Transverse colon (tissue), 4 donors: ENCODE data around the gene KRTAP2-4. TPM values are rescaled to one million over a fixed set of nuclear protein-coding genes. Genes with fewer than 3 reads are reported as not detected.

ENCODE experiments used
- DNase-seq: peaks from one replicate; pipeline ENCODE4 v3.0.0-alpha.2; 2019
- H3K27ac ChIP-seq, 4 donors: fragments of 200-600 bp; sonication (generic); 2 replicates each; pipeline ENCODE4 v1.5.1; 2016 to 2018; ENCODE audit warnings: inconsistent platforms in 4 of 4
- H3K27me3 ChIP-seq: fragments of 200-600 bp; sonication (generic); 2 replicates; pipeline ENCODE4 v1.5.1; 2017; ENCODE audit warnings: inconsistent platforms
- H3K36me3 ChIP-seq, 4 donors: fragments of 200-600 bp; sonication (generic); 2 replicates each; pipeline ENCODE4 v1.5.1; 2017 to 2019; ENCODE audit warnings: inconsistent platforms in 4 of 4
- H3K4me1 ChIP-seq, 4 donors: fragments of 200-600 bp; sonication (generic); 2 replicates each; pipeline ENCODE4 v1.5.1; 2017 to 2020; ENCODE audit warnings: inconsistent platforms in 4 of 4
- H3K4me3 ChIP-seq, 4 donors: fragments of 200-600 bp; sonication (generic); 1 replicate in 1 of 4; 2 replicates in 3 of 4; pipeline versions ENCODE4 v1.5.1 to v1.6.1; 2017 to 2019; ENCODE audit warnings: inconsistent platforms in 4 of 4
- H3K9me3 ChIP-seq, 2 donors: fragments of 200-600 bp; sonication (generic); 2 replicates each; pipeline ENCODE4 v1.5.1; 2017 to 2019; ENCODE audit warnings: inconsistent platforms in 2 of 2
- EP300 ChIP-seq: sonication (generic); formaldehyde crosslinking; IDR thresholded peaks from one replicate; pipeline ENCODE4 v1.6.1; 2017; ENCODE audit warnings: antibody characterized with exemption, low read depth
- POLR2A ChIP-seq: fragments of 450-650 bp; IDR thresholded peaks from one replicate; pipeline ENCODE4 v1.6.1; 2016; ENCODE audit warnings: antibody characterized with exemption, mild to moderate bottlenecking, moderate library complexity
- POLR2AphosphoS5 ChIP-seq, 3 donors: sonication (generic); formaldehyde crosslinking; IDR thresholded peaks; one replicate each; pipeline ENCODE4 v1.6.1; 2016; ENCODE audit warnings: antibody characterized with exemption in 3 of 3
- WGBS, 2 donors: methylation state at CpG; one replicate each; pipeline ENCODE4 v1.1.5; 2018; ENCODE audit warnings: low coverage in 1 of 2; 5-methylcytosine and 5-hydroxymethylcytosine counted together
- in situ Hi-C, 4 donors: fragments of 200-750 bp; cut with MboI; loops; one replicate each; pipeline versions ENCODE4 v1.15.0 to v1.15.1; 2017; ENCODE audit warnings: low sequenced_read_pairs in 3 of 4, low pct_ligation_motif_present in 1 of 4, low pct_unique_long_range_greater_than_20kb in 1 of 4
- intact Hi-C: fragments of 100-400 bp; cut with DNase I; formaldehyde crosslinking; loops from one replicate; pipeline ENCODE4 v1.15.1; 2023; ENCODE audit warnings: low total_unique reads
- total RNA-seq, 4 donors: library from RNA; depleted of rRNA; stranded (reverse); fragments of >200 nt; gene quantifications; one replicate each; pipeline ENCODE4 v1.1.0, GENCODE V29; 2016
- TF ChIP-seq, protein P1 (sequence below), 5 experiments: fragments of 200-600 bp in 3 of 5; fragments of 450-650 bp in 2 of 5; sonication (generic) in 3 of 5; IDR thresholded peaks; 1 replicate in 2 of 5; 2 replicates in 3 of 5; pipeline ENCODE4 v1.5.1; 2016 to 2017; ENCODE audit warnings: antibody characterized with exemption in 5 of 5, inconsistent platforms in 3 of 5, mild to moderate bottlenecking in 2 of 5, moderate library complexity in 1 of 5

Gene KRTAP2-4
- total RNA-seq, 4 donors from 2014 or later = not detected

DNA sequence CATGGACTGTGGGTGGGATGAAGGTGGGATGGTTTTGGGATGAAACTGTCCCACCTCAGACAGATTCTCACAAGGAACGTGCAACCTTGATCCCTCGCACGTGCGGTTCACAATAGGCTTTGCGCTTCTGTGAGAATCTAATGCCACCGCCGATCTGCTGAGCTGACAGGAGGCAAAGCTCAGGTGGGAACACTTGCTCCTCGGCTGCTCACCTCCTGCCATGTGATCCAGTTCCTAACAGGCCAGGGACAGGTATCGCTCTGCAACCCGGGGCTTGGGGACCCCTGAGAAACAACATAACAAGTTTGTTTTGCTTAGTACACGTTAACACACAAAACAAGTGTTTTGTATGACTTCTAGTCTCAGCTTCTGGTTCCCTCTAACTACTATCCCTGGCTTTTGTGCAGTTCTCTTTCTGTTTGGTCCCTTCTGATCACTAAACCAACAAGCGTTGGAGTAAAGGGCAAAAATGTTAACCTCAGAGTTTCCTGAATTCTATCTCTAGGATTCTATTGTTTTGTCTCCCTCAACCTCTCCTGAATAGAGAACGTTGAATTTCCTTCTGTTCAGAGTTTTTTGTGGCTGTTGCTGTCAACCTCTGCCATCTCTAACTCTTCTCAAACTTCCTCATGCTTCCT lies 49.0 kb downstream of the KRTAP2-4 start:
- 41 to 85% methylated on average over 2 to 13 of the region's 13 CpGs for WGBS, 2 donors
- no peak overlapping the region for H3K4me3 ChIP-seq
- H3K9me3 ChIP-seq = no peaks in the 10 kb centered on the region
- no peak for TF ChIP-seq EP300
- TF ChIP-seq, protein P1, sequence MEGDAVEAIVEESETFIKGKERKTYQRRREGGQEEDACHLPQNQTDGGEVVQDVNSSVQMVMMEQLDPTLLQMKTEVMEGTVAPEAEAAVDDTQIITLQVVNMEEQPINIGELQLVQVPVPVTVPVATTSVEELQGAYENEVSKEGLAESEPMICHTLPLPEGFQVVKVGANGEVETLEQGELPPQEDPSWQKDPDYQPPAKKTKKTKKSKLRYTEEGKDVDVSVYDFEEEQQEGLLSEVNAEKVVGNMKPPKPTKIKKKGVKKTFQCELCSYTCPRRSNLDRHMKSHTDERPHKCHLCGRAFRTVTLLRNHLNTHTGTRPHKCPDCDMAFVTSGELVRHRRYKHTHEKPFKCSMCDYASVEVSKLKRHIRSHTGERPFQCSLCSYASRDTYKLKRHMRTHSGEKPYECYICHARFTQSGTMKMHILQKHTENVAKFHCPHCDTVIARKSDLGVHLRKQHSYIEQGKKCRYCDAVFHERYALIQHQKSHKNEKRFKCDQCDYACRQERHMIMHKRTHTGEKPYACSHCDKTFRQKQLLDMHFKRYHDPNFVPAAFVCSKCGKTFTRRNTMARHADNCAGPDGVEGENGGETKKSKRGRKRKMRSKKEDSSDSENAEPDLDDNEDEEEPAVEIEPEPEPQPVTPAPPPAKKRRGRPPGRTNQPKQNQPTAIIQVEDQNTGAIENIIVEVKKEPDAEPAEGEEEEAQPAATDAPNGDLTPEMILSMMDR (IDR thresholded peaks at IDR 0.05) = no peak
- intact Hi-C loops (no loop called here), in situ Hi-C loops (no loop called here)
- no peak overlapping the region for H3K27ac ChIP-seq
- no peak for DNase-seq
- no peaks in the 10 kb centered on the region for H3K4me1 ChIP-seq
- no peaks in the 10 kb centered on the region for H3K27me3 ChIP-seq
- H3K36me3 ChIP-seq = no peaks in the 10 kb centered on the region

DNA sequence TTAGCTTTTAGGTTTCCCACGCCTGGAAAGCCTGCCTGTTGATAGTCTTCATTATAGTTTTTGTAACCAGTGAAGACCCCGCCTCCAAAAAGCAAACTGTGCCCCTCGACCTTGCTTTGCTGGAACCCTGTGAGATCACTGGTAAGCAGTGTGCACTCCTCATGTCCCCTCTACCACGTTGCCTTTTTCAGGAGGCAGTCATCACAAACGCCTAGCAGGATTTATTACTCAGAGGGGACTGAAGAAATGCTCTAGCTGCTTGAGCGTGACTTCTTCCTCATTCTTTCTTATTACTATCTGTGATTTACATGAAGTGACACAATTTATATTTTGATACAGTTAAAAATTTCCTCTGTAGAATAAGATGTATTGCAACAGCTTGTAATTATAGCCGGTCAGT lies 50.2 kb downstream of the KRTAP2-4 start:
- H3K4me3 ChIP-seq = no peak overlapping the region
- H3K4me1 ChIP-seq = no peaks in the 10 kb centered on the region
- H3K9me3 ChIP-seq = no peaks in the 10 kb centered on the region
- no peak overlapping the region for H3K27ac ChIP-seq
- no peaks in the 10 kb centered on the region for H3K27me3 ChIP-seq
- intact Hi-C loops (no loop called here), in situ Hi-C loops (no loop called here)
- no peak for DNase-seq
- TF ChIP-seq, protein P1 (IDR thresholded peaks at IDR 0.05) = no peak
- TF ChIP-seq POLR2AphosphoS5 (IDR thresholded peaks at IDR 0.05) (no peak), POLR2A (no peak), EP300 (no peak)
- 70 to 77% methylated on average over 4 to 7 of the region's 7 CpGs for WGBS, 2 donors
- no peaks in the 10 kb centered on the region for H3K36me3 ChIP-seq

Other genes with a start within 250 kb of the KRTAP2-4 start
- gene KRT10, start 243.3 kb downstream of the KRTAP2-4 start, total RNA-seq = 10 to 100 TPM in 2 of 4 donors, 1 to 10 TPM in 1, not detected in 1; 2.2 to 12.7 (median 11.7) TPM
- gene KRT12, start 198.7 kb downstream of the KRTAP2-4 start, total RNA-seq = 10 to 100 TPM in 1 of 4 donors, 1 to 10 TPM in 1, under 1 TPM in 1, not detected in 1; 0.40 to 20.0 (median 3.8) TPM
- 100 to 1,000 TPM; 207 to 797 (median 735) TPM for gene KRT20, start 180.6 kb downstream of the KRTAP2-4 start, total RNA-seq
- 1 to 10 TPM in 2 of 4 donors, not detected in 2; 1.1 to 2.5 TPM for gene KRT23, start 128.2 kb downstream of the KRTAP2-4 start, total RNA-seq
- not detected for gene KRT39, start 98.9 kb downstream of the KRTAP2-4 start, total RNA-seq
- under 1 TPM in 1 of 4 donors, not detected in 3; 0.48 TPM for gene KRT40, start 81.6 kb downstream of the KRTAP2-4 start, total RNA-seq
- gene KRTAP3-3, start 71.7 kb downstream of the KRTAP2-4 start, total RNA-seq = not detected
- not detected for gene KRTAP3-2, start 66.0 kb downstream of the KRTAP2-4 start, total RNA-seq
- not detected for gene KRTAP3-1, start 56.8 kb downstream of the KRTAP2-4 start, total RNA-seq
- gene KRTAP1-5, start 38.7 kb downstream of the KRTAP2-4 start, total RNA-seq = not detected
- not detected for gene KRTAP1-4, start 35.7 kb downstream of the KRTAP2-4 start, total RNA-seq
- gene KRTAP1-3, start 31.0 kb downstream of the KRTAP2-4 start, total RNA-seq = not detected
- not detected for gene KRTAP1-1, start 24.4 kb downstream of the KRTAP2-4 start, total RNA-seq
- not detected for gene KRTAP2-1, start 18.6 kb downstream of the KRTAP2-4 start, total RNA-seq
- not detected for gene KRTAP2-2, start 10.6 kb downstream of the KRTAP2-4 start, total RNA-seq
- gene KRTAP2-3, start 5.8 kb downstream of the KRTAP2-4 start, total RNA-seq = not detected
- gene KRTAP4-7, start 18.3 kb upstream of the KRTAP2-4 start, total RNA-seq = not detected
- not detected for gene KRTAP4-8, start 32.3 kb upstream of the KRTAP2-4 start, total RNA-seq
- gene KRTAP4-16, start 36.3 kb upstream of the KRTAP2-4 start, total RNA-seq = not detected
- not detected for gene KRTAP4-9, start 39.5 kb upstream of the KRTAP2-4 start, total RNA-seq
- gene KRTAP4-11, start 52.5 kb upstream of the KRTAP2-4 start, total RNA-seq = not detected
- gene KRTAP4-12, start 58.3 kb upstream of the KRTAP2-4 start, total RNA-seq = not detected
- not detected for gene KRTAP4-6, start 74.7 kb upstream of the KRTAP2-4 start, total RNA-seq
- not detected for gene KRTAP4-5, start 83.9 kb upstream of the KRTAP2-4 start, total RNA-seq
- gene KRTAP4-4, start 94.9 kb upstream of the KRTAP2-4 start, total RNA-seq = not detected
- gene KRTAP4-3, start 102.3 kb upstream of the KRTAP2-4 start, total RNA-seq = not detected
- not detected for gene KRTAP4-2, start 112.3 kb upstream of the KRTAP2-4 start, total RNA-seq
- gene KRTAP4-1, start 119.0 kb upstream of the KRTAP2-4 start, total RNA-seq = under 1 TPM in 1 of 4 donors, not detected in 3; 0.82 TPM
- gene KRTAP9-1, start 124.0 kb upstream of the KRTAP2-4 start, total RNA-seq = not detected
- not detected for gene KRTAP9-2, start 160.8 kb upstream of the KRTAP2-4 start, total RNA-seq
- gene KRTAP9-3, start 166.6 kb upstream of the KRTAP2-4 start, total RNA-seq = not detected
- not detected for gene KRTAP9-8, start 172.1 kb upstream of the KRTAP2-4 start, total RNA-seq
- not detected for gene KRTAP9-4, start 183.8 kb upstream of the KRTAP2-4 start, total RNA-seq
- gene KRTAP9-9, start 189.5 kb upstream of the KRTAP2-4 start, total RNA-seq = not detected
- gene KRTAP9-6, start 199.5 kb upstream of the KRTAP2-4 start, total RNA-seq = not detected
- gene KRTAP9-7, start 209.8 kb upstream of the KRTAP2-4 start, total RNA-seq = not detected
- not detected for gene KRTAP29-1, start 237.0 kb upstream of the KRTAP2-4 start, total RNA-seq
- not detected for gene KRTAP16-1, start 243.4 kb upstream of the KRTAP2-4 start, total RNA-seq
- not detected for gene KRTAP17-1, start 249.8 kb upstream of the KRTAP2-4 start, total RNA-seq